Kidney (tissue), 14 donors: ENCODE results near the gene CDC42. TPM values are rescaled to one million over a fixed set of nuclear protein-coding genes. Genes with fewer than 3 reads are reported as not detected.
"Not testable (repeated sequence)": the region's sequence is repeated elsewhere in the genome, so short reads cannot be mapped to it uniquely, and the experiment has no call there.

ENCODE experiments used
- DNase-seq, 5 donors: peaks; one replicate each; pipeline ENCODE4 v3.0.0-alpha.2; 2013 to 2020
- FAIRE-seq: peaks from 2 replicates; lab custom pipeline; 2012; peaks lifted over from hg19 to GRCh38; lab: Jason Lieb, UNC
- H3K27ac ChIP-seq, 2 donors: one replicate each; pipeline ENCODE4 v1.7.0; 2013; ENCODE audit warnings: low read depth in 2 of 2, low read length in 2 of 2, inconsistent platforms in 1 of 2
- H3K27me3 ChIP-seq: one replicate; pipeline ENCODE4 v1.7.1; 2013; ENCODE audit warnings: low read length, inconsistent platforms; ENCODE audit not compliant: control insufficient read depth, insufficient read depth
- H3K36me3 ChIP-seq, 3 donors: one replicate each; pipeline versions ENCODE4 v1.7.0 to v1.7.1; 2013; ENCODE audit warnings: low read length in 3 of 3, control low read depth in 1 of 3, inconsistent platforms in 1 of 3; ENCODE audit not compliant: insufficient read depth in 3 of 3, control insufficient read depth in 2 of 3
- H3K4me1 ChIP-seq, 3 donors: one replicate each; pipeline versions ENCODE4 v1.7.0 to v1.7.1; 2013; ENCODE audit warnings: low read length in 3 of 3, inconsistent platforms in 1 of 3, low read depth in 1 of 3; ENCODE audit not compliant: control insufficient read depth in 2 of 3, insufficient read depth in 2 of 3
- H3K4me3 ChIP-seq, 3 donors: one replicate each; pipeline versions ENCODE4 v1.7.0 to v1.8.1; 2013; ENCODE audit warnings: low read length in 3 of 3, control low read depth in 1 of 3, inconsistent platforms in 1 of 3
- H3K9ac ChIP-seq, 3 donors: one replicate each; pipeline versions ENCODE4 v1.7.0 to v1.7.1; 2013; ENCODE audit warnings: low read length in 3 of 3, control low read depth in 1 of 3, inconsistent platforms in 1 of 3
- H3K9me3 ChIP-seq, 3 donors: one replicate each; pipeline versions ENCODE4 v1.7.0 to v1.7.1; 2013; ENCODE audit warnings: low read length in 3 of 3, control low read depth in 1 of 3, inconsistent platforms in 1 of 3; ENCODE audit not compliant: control insufficient read depth in 2 of 3, insufficient read depth in 1 of 3
- intact Hi-C: fragments of 100-400 bp; cut with DNase I; formaldehyde crosslinking; loops from one replicate; pipeline ENCODE4 v1.11.1; 2022
- polyA plus RNA-seq: library from polyadenylated mRNA; stranded (reverse); fragments of 350-450 nt; fragmentation: Illumina TruSeq; extraction: RNeasy Lipid Tissue Mini Kit (QIAGEN cat#74804); gene quantifications from one replicate; pipeline ENCODE4 v1.2.3, GENCODE V29; 2014; ENCODE audit warnings: low read depth, low replicate concordance; ENCODE audit not compliant: insufficient read depth
- total RNA-seq: library from RNA; stranded (reverse); fragmentation: NEBNext Ultra II Directional; extraction: Animal tissue kit (Norgen Biotek cat#: 25700); gene quantifications from one replicate; pipeline ENCODE4 v1.2.1, GENCODE V29; 2021
- TF ChIP-seq, protein P1 (sequence below): IDR thresholded peaks from 3 replicates; pipeline ENCODE4 v1.5.1; 2012; ENCODE audit warnings: mild to moderate bottlenecking, moderate library complexity, borderline replicate concordance; ENCODE audit not compliant: insufficient read depth; ENCODE audit errors: extremely low read depth
- donor health status: control.
- donor health status: control.
- donor health status: control.
- donor health status: control.
- donor health status: control.
- donor health status: DM: yes; HTN: yes; CAD: no.
- donor health status: Normal renal cell carcinoma (clear cell type).

CDC42 gene
- total and polyA plus RNA-seq, 2 donors from 2014 or later, result 207 to 248 TPM

DNA sequence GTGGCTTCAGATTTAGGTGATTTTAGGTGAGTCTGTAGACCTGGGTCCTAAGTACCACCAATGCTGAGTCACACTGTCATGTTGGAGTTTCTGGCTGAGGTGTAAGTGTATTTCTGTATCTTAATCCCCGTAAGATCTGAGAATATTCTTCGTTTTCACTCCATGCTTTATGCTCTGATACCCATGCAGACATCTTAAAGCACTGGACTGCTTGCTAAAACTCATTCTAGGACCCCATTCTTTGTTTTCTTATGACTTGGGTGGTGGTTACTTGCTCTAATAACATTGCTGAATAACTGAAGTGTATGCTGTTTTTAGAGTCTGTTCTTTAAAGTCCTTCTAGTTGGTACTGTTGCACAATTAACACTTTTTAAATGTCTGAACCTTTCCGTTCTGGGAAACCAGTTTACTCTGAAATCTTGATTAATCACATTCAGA, 36.6 kb downstream of the CDC42 start:
- TF ChIP-seq, protein P1, sequence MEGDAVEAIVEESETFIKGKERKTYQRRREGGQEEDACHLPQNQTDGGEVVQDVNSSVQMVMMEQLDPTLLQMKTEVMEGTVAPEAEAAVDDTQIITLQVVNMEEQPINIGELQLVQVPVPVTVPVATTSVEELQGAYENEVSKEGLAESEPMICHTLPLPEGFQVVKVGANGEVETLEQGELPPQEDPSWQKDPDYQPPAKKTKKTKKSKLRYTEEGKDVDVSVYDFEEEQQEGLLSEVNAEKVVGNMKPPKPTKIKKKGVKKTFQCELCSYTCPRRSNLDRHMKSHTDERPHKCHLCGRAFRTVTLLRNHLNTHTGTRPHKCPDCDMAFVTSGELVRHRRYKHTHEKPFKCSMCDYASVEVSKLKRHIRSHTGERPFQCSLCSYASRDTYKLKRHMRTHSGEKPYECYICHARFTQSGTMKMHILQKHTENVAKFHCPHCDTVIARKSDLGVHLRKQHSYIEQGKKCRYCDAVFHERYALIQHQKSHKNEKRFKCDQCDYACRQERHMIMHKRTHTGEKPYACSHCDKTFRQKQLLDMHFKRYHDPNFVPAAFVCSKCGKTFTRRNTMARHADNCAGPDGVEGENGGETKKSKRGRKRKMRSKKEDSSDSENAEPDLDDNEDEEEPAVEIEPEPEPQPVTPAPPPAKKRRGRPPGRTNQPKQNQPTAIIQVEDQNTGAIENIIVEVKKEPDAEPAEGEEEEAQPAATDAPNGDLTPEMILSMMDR, result no peak
- H3K27me3 ChIP-seq, result no peaks in the 10 kb centered on the region
- intact Hi-C loops, result no loop called here
- FAIRE-seq (no peak), DNase-seq (no peak)
- H3K36me3 ChIP-seq, result peaks cover 8 to 14% (median 12%) of the 10 kb centered on the region in 3 donors
- H3K4me1 ChIP-seq, result peaks cover 0 to 17% (median 8%) of the 10 kb centered on the region in 3 donors
- H3K9me3 ChIP-seq, result no peaks in the 10 kb centered on the region
- peak overlapping the region in 1 of 3 donors; percentile 3 for H3K4me3 ChIP-seq
- H3K27ac ChIP-seq, result no peak overlapping the region
- H3K9ac ChIP-seq, result no peak overlapping the region

DNA sequence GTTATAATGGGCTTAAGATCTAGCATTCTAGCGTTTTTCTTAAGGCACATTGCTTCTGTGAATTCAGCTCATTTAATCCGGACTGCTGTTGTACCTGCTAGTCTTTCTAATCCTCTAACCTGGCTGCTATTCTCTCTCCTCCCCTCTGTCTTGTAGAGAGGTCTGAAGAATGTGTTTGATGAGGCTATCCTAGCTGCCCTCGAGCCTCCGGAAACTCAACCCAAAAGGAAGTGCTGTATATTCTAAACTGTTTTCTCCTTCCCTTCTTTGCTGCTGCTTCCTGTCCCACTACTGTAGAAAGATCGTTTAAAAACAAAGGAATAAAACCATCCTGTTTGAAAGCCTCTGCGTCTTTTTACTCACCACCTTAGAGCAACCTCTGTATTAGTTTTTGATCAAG, 37.3 kb downstream of the CDC42 start:
- Histone ChIP-seq H3K36me3 (peaks cover 6 to 14% (median 12%) of the 10 kb centered on the region in 3 donors), H3K9ac (no peak overlapping the region), H3K9me3 (no peaks in the 10 kb centered on the region), H3K4me3 (peak overlapping the region in 1 of 3 donors; percentile 16), H3K27ac (peak overlapping the region in 1 of 2 donors; percentile 19), H3K4me1 (peaks cover 0 to 17% (median 8%) of the 10 kb centered on the region in 3 donors), H3K27me3 (no peaks in the 10 kb centered on the region)
- TF ChIP-seq, protein P1, result no peak
- no peak for FAIRE-seq
- DNase-seq, result no peak
- intact Hi-C loops, result no loop called here

DNA sequence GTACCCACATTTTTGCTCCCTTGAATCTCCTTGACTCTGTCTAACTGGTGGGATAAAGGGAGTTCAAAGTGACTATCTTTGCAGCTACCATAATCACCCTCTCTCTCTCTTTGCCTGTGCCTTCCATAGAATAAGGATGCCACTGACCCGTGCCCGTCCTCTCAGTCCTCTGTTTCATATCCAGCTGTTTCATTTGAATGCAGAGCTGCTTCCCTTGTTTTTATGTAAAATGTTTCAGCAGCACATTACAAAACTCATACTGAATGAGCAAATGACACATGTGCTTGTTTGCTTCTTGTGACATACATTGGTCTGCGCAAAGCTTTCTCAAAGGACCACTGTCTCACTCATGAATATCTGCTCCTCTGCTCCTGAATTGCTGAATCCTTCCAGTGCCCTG, 38.4 kb downstream of the CDC42 start:
- Histone ChIP-seq H3K4me1 (peaks cover 0 to 17% (median 8%) of the 10 kb centered on the region in 3 donors), H3K27me3 (no peaks in the 10 kb centered on the region), H3K4me3 (no peak overlapping the region), H3K9me3 (no peaks in the 10 kb centered on the region), H3K27ac (no peak overlapping the region), H3K36me3 (peaks cover 6 to 16% (median 12%) of the 10 kb centered on the region in 3 donors), H3K9ac (no peak overlapping the region)
- DNase-seq (no peak), FAIRE-seq (no peak)
- intact Hi-C loops, result no loop called here
- TF ChIP-seq, protein P1, result no peak

DNA sequence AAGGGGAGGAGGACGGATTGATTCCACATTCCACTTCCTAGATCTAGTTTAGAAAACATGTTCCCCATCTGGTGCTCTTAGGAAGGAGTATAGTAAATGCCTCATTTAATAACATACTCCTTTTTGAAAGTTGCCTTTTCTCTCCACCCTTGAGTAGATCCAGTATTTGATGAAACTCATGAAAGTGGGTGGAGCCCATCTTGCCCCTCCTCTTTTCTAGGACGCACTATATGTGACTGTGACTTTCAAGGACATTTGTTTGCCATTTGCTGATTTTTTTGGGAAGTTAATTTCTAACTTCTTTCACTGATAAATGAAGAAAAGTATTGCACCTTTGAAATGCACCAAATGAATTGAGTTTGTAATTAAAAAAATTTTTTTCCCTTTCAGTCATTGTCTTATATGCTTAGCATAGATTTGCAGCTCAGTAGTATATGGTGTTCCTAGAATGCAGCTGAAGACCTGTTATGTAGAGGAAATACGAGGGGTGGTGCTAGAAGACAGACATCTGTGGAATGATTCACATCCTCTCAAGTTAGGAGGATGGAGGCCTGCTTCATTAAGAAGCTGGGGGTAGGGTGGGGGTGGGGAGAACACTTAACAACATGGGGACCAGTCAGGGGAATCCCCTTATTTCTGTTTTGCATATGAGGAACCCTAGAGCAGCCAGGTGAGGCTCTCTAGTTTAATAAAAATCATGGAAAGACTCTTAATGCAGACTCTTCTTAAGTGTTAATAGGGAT, 39.7 kb downstream of the CDC42 start:
- H3K9me3 ChIP-seq, H3K4me3 ChIP-seq, H3K27me3 ChIP-seq, H3K27ac ChIP-seq, H3K9ac ChIP-seq, FAIRE-seq, intact Hi-C loops, DNase-seq: not testable (repeated sequence)
- Histone ChIP-seq H3K36me3 (peaks cover 6 to 20% (median 14%) of the 10 kb centered on the region in 3 donors), H3K4me1 (peaks cover 0 to 17% (median 8%) of the 10 kb centered on the region in 3 donors)
